A549 (cell line): ENCODE data around the gene KRTAP16-1. TPM values are rescaled to one million over a fixed set of nuclear protein-coding genes. Genes with fewer than 3 reads are reported as not detected.
"Not testable (repeated sequence)": the region's sequence is repeated elsewhere in the genome, so short reads cannot be mapped to it uniquely, and the experiment has no call there.

ENCODE experiments used
- ATAC-seq, 2 experiments: fragments of 200-7000 bp in 1 of 2; fragments of >200 bp in 1 of 2; cut with Nextera tagmentation in 1 of 2; cut with Tn5 transposase in 1 of 2; 3 replicates each; pipeline versions ENCODE4 v1.8.0 to v1.9.1; 2018 to 2020; ENCODE audit warnings: mild to moderate bottlenecking in 1 of 2, moderate library complexity in 1 of 2
- CTCF ChIA-PET: fragments of 300-600 bp; sonication (Branson Sonifier 250); formaldehyde crosslinking; extraction: SDS; loops from one replicate; lab custom pipeline; 2021; ENCODE audit warnings: antibody characterized with exemption, inconsistent platforms; lab: Yijun Ruan, JAX
- POLR2A ChIA-PET: fragments of 350-600 bp; formaldehyde crosslinking; extraction: SDS; loops from one replicate; lab custom pipeline; 2021; ENCODE audit warnings: antibody characterized with exemption, inconsistent platforms; lab: Yijun Ruan, JAX
- DNase-seq, 2 experiments: peaks; one replicate each; pipeline versions ENCODE4 v3.0.0 to v3.0.0-alpha.2; 2011 to 2016; ENCODE audit warnings: low read depth in 1 of 2, low spot score in 1 of 2
- FAIRE-seq: peaks from 2 replicates; lab custom pipeline; 2011; peaks lifted over from hg19 to GRCh38; lab: Jason Lieb, UNC
- H3K27ac ChIP-seq, 2 experiments: fragments of >200 bp; sonication (Bioruptor Twin); formaldehyde crosslinking; 3 replicates each; pipeline ENCODE4 v1.5.1; 2016 to 2017
- H3K4me1 ChIP-seq: fragments of >200 bp; sonication (Bioruptor Twin); formaldehyde crosslinking; 3 replicates; pipeline ENCODE4 v1.6.1; 2016
- H3K4me2 ChIP-seq: fragments of >200 bp; sonication (Bioruptor Twin); formaldehyde crosslinking; 3 replicates; pipeline ENCODE4 v1.6.1; 2016
- H3K4me3 ChIP-seq: fragments of >200 bp; sonication (Bioruptor Twin); formaldehyde crosslinking; 3 replicates; pipeline ENCODE4 v1.5.1; 2016
- H3K9me3 ChIP-seq: fragments of >200 bp; sonication (Bioruptor Twin); formaldehyde crosslinking; 3 replicates; pipeline ENCODE4 v1.6.1; 2016
- CBX2 ChIP-seq: fragments of 200-600 bp; sonication (generic); IDR thresholded peaks from 2 replicates; pipeline ENCODE4 v1.6.1; 2016; ENCODE audit warnings: low read depth, mild to moderate bottlenecking, borderline replicate concordance
- EHF ChIP-seq: fragments of 250-450 bp; sonication (Bioruptor Pico); IDR thresholded peaks from 2 replicates; pipeline ENCODE4 v1.5.0; 2020; ENCODE audit warnings: mild to moderate bottlenecking
- EHMT2 ChIP-seq: fragments of 200-600 bp; sonication (generic); IDR thresholded peaks from 2 replicates; pipeline ENCODE4 v1.6.1; 2016; ENCODE audit warnings: antibody characterized with exemption, low read depth, mild to moderate bottlenecking, moderate library complexity
- FOSB ChIP-seq: fragments of 250-450 bp; sonication (Bioruptor Pico); IDR thresholded peaks from 2 replicates; pipeline ENCODE4 v1.5.0; 2020; ENCODE audit warnings: mild to moderate bottlenecking, moderate library complexity
- HEYL ChIP-seq: fragments of 250-450 bp; sonication (Bioruptor Pico); IDR thresholded peaks from 2 replicates; pipeline ENCODE4 v1.8.0; 2021; ENCODE audit warnings: mild to moderate bottlenecking, moderate library complexity
- HOXB13 ChIP-seq: fragments of 250-450 bp; sonication (Bioruptor Pico); IDR thresholded peaks from 2 replicates; pipeline ENCODE4 v1.5.0; 2020; ENCODE audit warnings: low read depth, mild to moderate bottlenecking, moderate library complexity
- HOXB5 ChIP-seq: fragments of 250-450 bp; sonication (Bioruptor Pico); IDR thresholded peaks from 2 replicates; pipeline ENCODE4 v1.5.0; 2020; ENCODE audit warnings: mild to moderate bottlenecking, moderate library complexity
- KDM1A ChIP-seq: fragments of 200-600 bp; sonication (generic); IDR thresholded peaks from 2 replicates; pipeline ENCODE4 v1.6.1; 2016; ENCODE audit warnings: low read depth, mild to moderate bottlenecking
- MAFK ChIP-seq: fragments of 450-650 bp; IDR thresholded peaks from 2 replicates; pipeline ENCODE4 v1.6.1; 2014; ENCODE audit not compliant: partially characterized antibody
- MYC ChIP-seq: IDR thresholded peaks from 2 replicates; pipeline ENCODE4 v1.6.1; 2012; ENCODE audit warnings: mild to moderate bottlenecking, inconsistent platforms, low read length, improper control_type of control experiment, borderline replicate concordance
- NFE2L2 ChIP-seq: fragments of 150-350 bp; conservative IDR thresholded peaks from 2 replicates; pipeline ENCODE4 v1.6.1; 2014; ENCODE audit warnings: low read length
- PHF8 ChIP-seq: fragments of 200-600 bp; sonication (generic); IDR thresholded peaks from 2 replicates; pipeline ENCODE4 v1.6.1; 2016; ENCODE audit warnings: low read depth, mild to moderate bottlenecking, antibody characterized with exemption, moderate library complexity, borderline replicate concordance
- RAD21 ChIP-seq, 2 experiments: fragments of >200 bp in 1 of 2; sonication (Bioruptor Twin) in 1 of 2; formaldehyde crosslinking in 1 of 2; IDR thresholded peaks in 1 of 2; conservative IDR thresholded peaks in 1 of 2; 2 replicates in 1 of 2; 3 replicates in 1 of 2; pipeline ENCODE4 v1.6.1; 2012 to 2018; ENCODE audit warnings: inconsistent platforms in 1 of 2
- RCOR1 ChIP-seq: fragments of 150-350 bp; IDR thresholded peaks from 2 replicates; pipeline ENCODE4 v1.6.1; 2014; ENCODE audit warnings: antibody characterized with exemption, low read length, low read depth
- RNF2 ChIP-seq: fragments of 200-600 bp; sonication (generic); IDR thresholded peaks from 2 replicates; pipeline ENCODE4 v1.6.1; 2016; ENCODE audit warnings: low read depth, mild to moderate bottlenecking, antibody characterized with exemption, moderate library complexity, borderline replicate concordance
- TFCP2L1 ChIP-seq: fragments of 250-450 bp; sonication (Bioruptor Pico); IDR thresholded peaks from 2 replicates; pipeline ENCODE4 v1.5.0; 2021; ENCODE audit warnings: mild to moderate bottlenecking
- TP53 ChIP-seq: fragments of 250-450 bp; sonication (Bioruptor Pico); IDR thresholded peaks from 2 replicates; pipeline ENCODE4 v1.5.0; 2021; ENCODE audit warnings: mild to moderate bottlenecking, moderate library complexity
- WGBS: methylation state at CpG from one replicate; pipeline ENCODE4 v1.1.6; 2017; ENCODE audit errors: missing lambda C conversion rate; 5-methylcytosine and 5-hydroxymethylcytosine counted together
- polyA plus RNA-seq, 4 experiments: library from polyadenylated mRNA; depleted of rRNA in 3 of 4; stranded (reverse); fragments of >200 nt; fragmentation: RNase III in 1 of 4; extraction: RNeasy Plus Mini Kit Qiagen cat#74134 plus additional on column Dnase treatment in 1 of 4; gene quantifications; 2 replicates in 3 of 4; 3 replicates in 1 of 4; pipeline ENCODE4 v1.2.3, GENCODE V29; 2011 to 2017
- TF ChIP-seq, protein P1 (sequence below): fragments of 200-600 bp; sonication (generic); IDR thresholded peaks from 2 replicates; pipeline ENCODE4 v1.6.1; 2016; ENCODE audit warnings: antibody characterized with exemption, mild to moderate bottlenecking, moderate library complexity
- TF ChIP-seq, protein P2 (sequence below): fragments of 450-650 bp; IDR thresholded peaks from 2 replicates; pipeline ENCODE4 v1.6.1; 2014; ENCODE audit warnings: antibody characterized with exemption

Gene KRTAP16-1
- polyA plus RNA-seq, 2 of the 4 experiments (the other 2 are of a cell fraction), result not detected

DNA sequence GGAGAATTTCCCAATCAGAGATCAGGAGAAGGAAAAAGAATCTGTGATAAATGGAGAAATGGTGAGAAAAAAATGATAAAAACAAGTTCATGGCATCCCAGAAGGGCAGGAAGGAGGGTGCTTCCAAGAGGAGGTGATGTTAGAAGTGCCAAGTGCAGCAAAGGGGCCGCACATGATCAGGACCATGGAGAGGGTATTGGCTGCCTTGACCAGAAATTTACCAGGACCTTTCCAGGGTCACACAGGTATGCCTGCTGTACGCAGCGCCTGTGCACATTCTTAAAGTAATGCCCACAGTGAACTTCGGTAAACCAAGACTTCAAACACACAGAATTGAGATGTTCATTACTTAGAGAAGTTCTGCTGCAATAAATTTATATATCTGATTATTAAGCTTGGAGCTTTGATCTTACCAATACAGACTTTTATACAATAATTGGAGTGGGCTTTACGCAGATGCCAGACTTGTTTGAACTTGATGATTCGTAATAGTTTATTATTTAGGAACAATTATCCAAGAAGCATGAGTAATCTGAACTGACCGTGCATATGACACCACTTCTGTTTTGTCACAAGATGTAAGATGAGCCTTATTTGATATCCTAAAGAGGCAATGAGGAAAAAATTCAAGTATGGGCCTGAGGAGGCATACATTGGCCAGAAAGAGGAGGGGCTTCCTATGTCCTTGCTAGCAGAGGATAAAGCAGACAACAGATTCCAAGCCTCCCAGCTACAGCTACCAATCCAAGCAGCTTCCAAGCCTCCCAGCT is 43.7 kb upstream of the KRTAP16-1 start:
- CTCF ChIA-PET, result interaction anchor here (1.1 to 1.8 kb wide), 4 partner anchors 31 to 443 kb away, joined by 3 to 7 read pairs (median 3); no protein-coding TSS in a partner anchor
- DNase-seq (no peak), FAIRE-seq (peak; percentile 32), ATAC-seq (peak in 1 of 2 experiments; percentile 47; a peak in 1 of 6 replicates)
- H3K27ac ChIP-seq, result no peak overlapping the region
- peaks cover 9% of the 10 kb centered on the region for H3K9me3 ChIP-seq
- 46% methylated on average over 7 of the region's 7 CpGs for WGBS
- POLR2A ChIA-PET, result interaction anchor here (0.8 kb wide), 1 partner anchor 335 kb away, joined by 3 read pairs; the partner anchor contains the start of gene EIF1
- H3K4me1 ChIP-seq, result no peaks in the 10 kb centered on the region
- H3K4me3 ChIP-seq, result no peak overlapping the region
- TF ChIP-seq, protein P1, sequence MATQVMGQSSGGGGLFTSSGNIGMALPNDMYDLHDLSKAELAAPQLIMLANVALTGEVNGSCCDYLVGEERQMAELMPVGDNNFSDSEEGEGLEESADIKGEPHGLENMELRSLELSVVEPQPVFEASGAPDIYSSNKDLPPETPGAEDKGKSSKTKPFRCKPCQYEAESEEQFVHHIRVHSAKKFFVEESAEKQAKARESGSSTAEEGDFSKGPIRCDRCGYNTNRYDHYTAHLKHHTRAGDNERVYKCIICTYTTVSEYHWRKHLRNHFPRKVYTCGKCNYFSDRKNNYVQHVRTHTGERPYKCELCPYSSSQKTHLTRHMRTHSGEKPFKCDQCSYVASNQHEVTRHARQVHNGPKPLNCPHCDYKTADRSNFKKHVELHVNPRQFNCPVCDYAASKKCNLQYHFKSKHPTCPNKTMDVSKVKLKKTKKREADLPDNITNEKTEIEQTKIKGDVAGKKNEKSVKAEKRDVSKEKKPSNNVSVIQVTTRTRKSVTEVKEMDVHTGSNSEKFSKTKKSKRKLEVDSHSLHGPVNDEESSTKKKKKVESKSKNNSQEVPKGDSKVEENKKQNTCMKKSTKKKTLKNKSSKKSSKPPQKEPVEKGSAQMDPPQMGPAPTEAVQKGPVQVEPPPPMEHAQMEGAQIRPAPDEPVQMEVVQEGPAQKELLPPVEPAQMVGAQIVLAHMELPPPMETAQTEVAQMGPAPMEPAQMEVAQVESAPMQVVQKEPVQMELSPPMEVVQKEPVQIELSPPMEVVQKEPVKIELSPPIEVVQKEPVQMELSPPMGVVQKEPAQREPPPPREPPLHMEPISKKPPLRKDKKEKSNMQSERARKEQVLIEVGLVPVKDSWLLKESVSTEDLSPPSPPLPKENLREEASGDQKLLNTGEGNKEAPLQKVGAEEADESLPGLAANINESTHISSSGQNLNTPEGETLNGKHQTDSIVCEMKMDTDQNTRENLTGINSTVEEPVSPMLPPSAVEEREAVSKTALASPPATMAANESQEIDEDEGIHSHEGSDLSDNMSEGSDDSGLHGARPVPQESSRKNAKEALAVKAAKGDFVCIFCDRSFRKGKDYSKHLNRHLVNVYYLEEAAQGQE, result peak; percentile 90
- peak; percentile 80 for TF ChIP-seq EHMT2
- TF ChIP-seq HEYL, result no peak
- no peak overlapping the region for H3K4me2 ChIP-seq

DNA sequence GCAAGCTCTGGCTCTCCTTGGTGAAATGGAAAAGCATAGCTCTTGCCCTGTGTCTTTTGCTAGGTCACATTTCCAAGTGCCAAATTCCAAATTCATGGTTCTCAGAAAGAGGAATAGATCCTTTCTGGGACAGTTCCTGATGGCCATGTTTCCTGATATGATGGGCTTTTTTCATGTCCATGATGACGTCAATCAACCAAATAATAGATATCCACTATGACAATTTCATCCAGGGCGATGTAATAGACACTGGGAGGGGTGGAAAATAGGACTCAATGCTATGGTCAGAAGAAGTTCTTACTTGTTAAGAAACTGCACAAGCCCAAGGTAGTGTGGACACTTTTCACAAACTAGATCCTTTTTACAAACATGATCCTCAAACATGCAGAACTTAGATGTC is 42.1 kb upstream of the KRTAP16-1 start:
- ChIA-PET CTCF (interaction anchor here (0.7 to 1.2 kb wide), 3 partner anchors 13 to 62 kb away, joined by 3 read pairs; no protein-coding TSS in a partner anchor), POLR2A (no interaction called here)
- Histone ChIP-seq H3K4me1 (no peaks in the 10 kb centered on the region), H3K4me2 (no peak overlapping the region), H3K9me3 (peaks cover 6% of the 10 kb centered on the region), H3K27ac (no peak overlapping the region), H3K4me3 (no peak overlapping the region)
- 48% methylated on average over 2 of the region's 2 CpGs for WGBS
- TF ChIP-seq MAFK (no peak), MYC (no peak), HOXB13 (CRISPR knock-in tag) (no peak)
- no peak for DNase-seq
- no peak for FAIRE-seq
- no peak for ATAC-seq

DNA sequence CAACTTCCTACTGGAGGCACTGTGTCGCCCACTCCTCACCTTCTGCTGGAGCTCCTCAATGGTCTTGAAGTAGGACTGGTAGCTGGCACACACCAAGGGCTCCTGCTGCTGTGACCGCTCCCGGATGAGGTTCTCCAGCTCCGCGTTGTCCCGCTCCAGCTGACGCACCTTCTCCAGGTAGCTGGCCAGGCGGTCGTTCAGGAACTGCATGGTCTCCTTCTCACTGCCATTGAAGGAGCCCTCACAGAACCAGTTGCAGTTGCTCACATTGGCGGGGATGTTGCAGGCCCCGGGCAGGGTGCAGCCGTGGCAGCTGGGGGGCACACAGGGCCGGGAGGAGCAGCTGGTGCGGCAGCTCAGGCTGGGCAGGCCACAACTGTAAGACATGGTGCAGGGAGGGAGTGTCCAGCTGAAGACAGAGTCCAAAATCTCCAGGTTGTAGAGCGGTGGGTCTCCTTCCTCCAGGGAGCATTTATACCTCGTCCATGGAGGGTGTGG is 41.3 kb upstream of the KRTAP16-1 start, which contains the start of gene KRT33A:
KRT33A (minus strand) TSS at position 448 of the 498 bp plus-strand sequence; CDS start at position 387, 61 bp downstream.
- H3K4me1 ChIP-seq, FAIRE-seq, H3K27ac ChIP-seq, POLR2A ChIA-PET, H3K4me3 ChIP-seq, H3K9me3 ChIP-seq, H3K4me2 ChIP-seq, ATAC-seq, DNase-seq: not testable (repeated sequence)
- CTCF ChIA-PET, result interaction anchor here (0.9 to 3.7 kb wide), 7 partner anchors 8 to 199 kb away, joined by 3 to 19 read pairs (median 3); no protein-coding TSS in a partner anchor
- 60% methylated on average over 16 of the region's 16 CpGs for WGBS

DNA sequence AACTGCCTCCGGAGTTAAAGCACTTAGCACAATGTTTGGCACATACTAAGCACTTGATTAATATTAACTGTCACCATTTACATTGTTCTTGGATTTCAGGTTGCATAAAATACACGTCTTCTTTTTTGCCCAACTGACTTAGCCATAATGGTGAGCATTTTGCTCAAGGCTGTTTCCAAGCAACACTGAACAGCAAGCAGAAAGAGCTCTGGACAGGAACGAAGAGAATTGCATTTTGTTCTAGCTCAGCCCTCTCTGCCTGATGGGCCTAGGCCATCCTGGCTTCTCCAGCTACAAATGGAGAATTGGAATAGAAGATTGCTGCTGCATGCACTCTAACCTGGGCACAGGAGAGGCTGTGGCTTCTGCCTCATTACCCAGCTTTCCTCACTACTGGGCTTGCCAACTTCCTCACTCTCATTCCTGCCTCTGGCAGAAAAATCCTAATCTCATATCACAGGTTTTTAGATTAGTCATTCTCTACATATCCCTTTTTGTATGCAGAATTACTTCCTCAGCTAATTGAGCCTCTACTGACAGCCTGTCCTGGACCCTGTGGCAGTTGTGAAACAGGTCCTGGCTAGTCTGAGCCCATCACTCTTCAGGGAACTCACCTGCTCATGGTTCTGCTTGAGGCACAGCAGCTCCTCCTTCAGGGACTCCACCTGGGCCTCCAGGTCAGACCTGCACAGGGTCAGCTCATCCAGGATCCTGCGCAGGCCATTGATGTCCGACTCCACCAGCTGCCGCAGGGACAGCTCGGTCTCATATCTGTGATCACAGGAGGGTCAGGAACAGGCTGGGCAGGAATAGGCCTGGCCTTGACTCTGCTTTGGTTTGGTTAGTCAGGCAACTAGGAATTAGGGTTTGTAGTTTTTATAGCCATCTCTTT is 39.0 kb upstream of the KRTAP16-1 start:
- 73% methylated on average over 7 of the region's 7 CpGs for WGBS
- Histone ChIP-seq H3K4me3 (no peak overlapping the region), H3K4me1 (no peaks in the 10 kb centered on the region), H3K9me3 (no peaks in the 10 kb centered on the region), H3K4me2 (no peak overlapping the region), H3K27ac (no peak overlapping the region)
- no peak for TF ChIP-seq HEYL
- TF ChIP-seq PHF8, result no peak
- TF ChIP-seq NFE2L2, result no peak
- no peak for TF ChIP-seq RAD21 (conservative IDR thresholded peaks at IDR 0.05 in 1 of 2, IDR thresholded peaks at IDR 0.05 in 1 of 2)
- TF ChIP-seq CBX2, result no peak
- TF ChIP-seq TP53 (CRISPR knock-in tag), result no peak
- no peak for TF ChIP-seq RCOR1
- no peak for TF ChIP-seq HOXB5 (CRISPR knock-in tag)
- TF ChIP-seq KDM1A, result no peak
- TF ChIP-seq, protein P2, sequence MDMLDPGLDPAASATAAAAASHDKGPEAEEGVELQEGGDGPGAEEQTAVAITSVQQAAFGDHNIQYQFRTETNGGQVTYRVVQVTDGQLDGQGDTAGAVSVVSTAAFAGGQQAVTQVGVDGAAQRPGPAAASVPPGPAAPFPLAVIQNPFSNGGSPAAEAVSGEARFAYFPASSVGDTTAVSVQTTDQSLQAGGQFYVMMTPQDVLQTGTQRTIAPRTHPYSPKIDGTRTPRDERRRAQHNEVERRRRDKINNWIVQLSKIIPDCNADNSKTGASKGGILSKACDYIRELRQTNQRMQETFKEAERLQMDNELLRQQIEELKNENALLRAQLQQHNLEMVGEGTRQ, result no peak
- TF ChIP-seq RNF2, result no peak
- TF ChIP-seq TFCP2L1, result no peak
- TF ChIP-seq EHF (CRISPR knock-in tag), result no peak
- TF ChIP-seq FOSB (CRISPR knock-in tag), result no peak
- ChIA-PET POLR2A (no interaction called here), CTCF (interaction anchor here (1.4 to 3.7 kb wide), 9 partner anchors 14 to 491 kb away, joined by 3 to 19 read pairs (median 7); no protein-coding TSS in a partner anchor)
- DNase-seq (no peak), ATAC-seq (no peak), FAIRE-seq (peak; percentile 51)
